Astrocyte of the cerebellum (primary cell): ENCODE measurements around the gene AFAP1.

Experiments
- DNase-seq: peaks from one replicate; pipeline ENCODE4 v3.0.0-alpha.2; 2011; ENCODE audit warnings: low read depth
- H3K4me3 ChIP-seq: 2 replicates; pipeline ENCODE4 v1.5.1; 2011; ENCODE audit warnings: mild to moderate bottlenecking, low read depth, low read length, moderate library complexity
- in situ Hi-C: cut with HindIII; loops from 2 replicates; pipeline ENCODE4 v1.10.0; 2017; ENCODE audit warnings: low sequenced_read_pairs
- TF ChIP-seq, protein P1 (sequence below): IDR thresholded peaks from 2 replicates; pipeline ENCODE4 v1.5.1; 2012; ENCODE audit warnings: low read length, low read depth, moderate library complexity, mild to moderate bottlenecking; ENCODE audit errors: missing control alignments

AFAP1 gene

DNA sequence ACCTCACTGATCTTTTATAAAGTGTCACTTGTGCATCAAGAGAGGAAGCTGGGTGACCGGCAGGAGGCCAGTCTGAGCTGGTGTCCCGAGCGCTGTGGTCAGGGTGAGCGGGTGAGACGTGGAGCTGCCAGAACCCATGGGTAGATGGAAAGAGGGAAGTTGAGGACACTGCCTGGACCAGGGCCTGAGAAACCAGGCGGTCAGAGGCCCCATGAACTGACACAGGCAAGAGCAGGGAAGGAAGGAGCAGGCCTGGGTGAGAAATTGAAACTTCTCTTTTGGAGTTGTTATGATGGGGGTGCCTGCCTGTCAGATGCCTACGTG lies 192.6 kb downstream of the AFAP1 start:
- no peak for DNase-seq
- TF ChIP-seq, protein P1, sequence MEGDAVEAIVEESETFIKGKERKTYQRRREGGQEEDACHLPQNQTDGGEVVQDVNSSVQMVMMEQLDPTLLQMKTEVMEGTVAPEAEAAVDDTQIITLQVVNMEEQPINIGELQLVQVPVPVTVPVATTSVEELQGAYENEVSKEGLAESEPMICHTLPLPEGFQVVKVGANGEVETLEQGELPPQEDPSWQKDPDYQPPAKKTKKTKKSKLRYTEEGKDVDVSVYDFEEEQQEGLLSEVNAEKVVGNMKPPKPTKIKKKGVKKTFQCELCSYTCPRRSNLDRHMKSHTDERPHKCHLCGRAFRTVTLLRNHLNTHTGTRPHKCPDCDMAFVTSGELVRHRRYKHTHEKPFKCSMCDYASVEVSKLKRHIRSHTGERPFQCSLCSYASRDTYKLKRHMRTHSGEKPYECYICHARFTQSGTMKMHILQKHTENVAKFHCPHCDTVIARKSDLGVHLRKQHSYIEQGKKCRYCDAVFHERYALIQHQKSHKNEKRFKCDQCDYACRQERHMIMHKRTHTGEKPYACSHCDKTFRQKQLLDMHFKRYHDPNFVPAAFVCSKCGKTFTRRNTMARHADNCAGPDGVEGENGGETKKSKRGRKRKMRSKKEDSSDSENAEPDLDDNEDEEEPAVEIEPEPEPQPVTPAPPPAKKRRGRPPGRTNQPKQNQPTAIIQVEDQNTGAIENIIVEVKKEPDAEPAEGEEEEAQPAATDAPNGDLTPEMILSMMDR, result no peak
- H3K4me3 ChIP-seq, result no peak overlapping the region
- in situ Hi-C loops, result no loop called here

DNA sequence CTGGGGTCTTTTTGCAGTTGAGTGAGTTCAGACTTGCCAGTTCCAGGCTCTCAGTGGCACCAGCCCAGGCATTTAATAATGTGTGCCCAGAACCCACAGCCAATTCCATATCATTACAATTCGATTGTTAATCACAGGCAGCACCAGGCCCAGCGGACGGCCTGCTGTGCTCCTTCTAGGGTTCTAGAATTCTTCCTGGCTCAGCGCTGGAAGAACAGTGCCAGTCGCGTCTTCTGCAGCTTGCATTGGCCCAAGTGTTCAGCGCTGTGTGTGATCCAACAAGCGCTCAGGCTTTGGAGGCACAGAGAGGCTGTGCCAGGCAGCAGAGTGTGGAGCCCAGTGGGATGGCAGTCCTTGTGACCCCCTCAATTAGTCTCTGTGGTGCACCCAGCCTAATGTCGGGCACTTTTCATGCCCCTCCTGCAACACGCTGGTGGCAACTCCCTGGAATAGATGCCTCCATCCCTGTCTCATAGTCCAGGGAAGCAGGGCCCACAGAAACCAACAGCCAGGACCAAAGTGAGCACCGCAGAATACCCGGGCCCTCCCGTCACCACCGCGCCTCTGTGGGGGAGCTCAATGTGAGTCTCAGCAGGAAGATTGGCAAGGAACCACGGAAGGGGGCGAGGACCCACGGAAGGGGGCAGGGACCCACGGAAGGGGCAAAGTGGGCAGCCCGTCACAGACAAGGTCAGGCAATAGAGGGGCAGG lies 193.2 kb downstream of the AFAP1 start:
- DNase-seq, result no peak
- TF ChIP-seq, protein P1, result no peak
- in situ Hi-C loops, result no loop called here
- H3K4me3 ChIP-seq, result no peak overlapping the region

DNA sequence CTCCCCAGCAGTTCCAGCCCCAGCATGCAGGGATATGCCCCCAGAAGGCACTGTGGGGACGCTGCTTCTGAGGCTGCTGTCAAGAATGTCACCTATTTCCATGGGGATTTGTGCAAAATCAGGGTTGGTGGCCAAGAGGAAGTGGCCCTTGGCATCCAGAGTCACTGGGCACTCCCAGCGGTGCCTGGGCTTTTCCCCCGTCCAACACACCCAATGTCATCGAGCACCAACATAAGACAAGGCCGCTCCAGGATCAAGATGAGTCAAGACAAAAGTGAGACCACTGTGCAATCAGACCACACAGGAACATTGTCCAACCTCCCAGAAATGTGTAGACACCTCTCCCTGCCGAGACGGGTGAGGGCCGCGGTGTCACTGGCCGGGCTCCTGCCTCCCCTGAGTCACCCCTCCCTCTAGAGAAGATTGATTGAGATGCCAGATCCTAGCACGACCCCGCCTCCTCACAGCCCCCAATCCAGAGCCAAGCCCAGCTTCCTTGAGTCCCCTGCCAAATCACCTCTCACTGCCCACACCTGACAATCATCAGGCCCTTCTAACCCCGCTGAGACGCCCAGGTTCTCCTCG lies 194.3 kb downstream of the AFAP1 start:
- in situ Hi-C loops, result no loop called here
- no peak for DNase-seq
- H3K4me3 ChIP-seq, result no peak overlapping the region
- TF ChIP-seq, protein P1, result no peak

DNA sequence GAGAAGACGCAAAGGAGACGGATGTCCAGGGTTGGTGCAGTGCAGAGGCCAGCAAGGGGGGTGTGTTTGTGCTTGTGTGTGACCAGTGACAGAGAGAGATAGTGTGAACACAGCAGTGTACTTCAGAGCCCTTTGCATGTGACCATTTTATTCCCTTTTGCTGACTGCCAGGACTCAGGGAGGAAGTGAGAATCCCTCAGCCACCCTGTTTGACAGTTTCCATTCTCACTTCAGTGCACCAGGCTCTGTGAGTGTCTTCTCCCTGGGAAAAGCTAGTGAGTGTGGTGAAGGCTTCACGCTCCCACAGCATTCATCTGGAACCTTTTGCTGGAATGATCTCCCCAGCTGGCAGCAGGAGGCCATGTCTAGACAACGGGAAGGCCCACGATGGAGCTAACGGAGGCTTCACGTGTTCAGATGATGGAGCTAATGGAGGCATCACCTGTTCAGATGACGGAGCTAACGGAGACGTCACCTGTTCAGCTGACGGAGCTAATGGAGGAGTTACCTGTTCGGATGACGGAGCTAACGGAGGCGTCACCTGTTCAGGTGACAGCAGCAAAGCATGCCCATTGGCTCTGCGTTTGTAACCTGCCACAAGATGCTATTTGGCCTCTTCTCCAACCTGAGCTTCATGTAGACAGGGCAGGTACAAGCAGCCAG lies 195.4 kb downstream of the AFAP1 start:
- H3K4me3 ChIP-seq, result no peak overlapping the region
- in situ Hi-C loops, result no loop called here
- DNase-seq, result no peak
- TF ChIP-seq, protein P1, result no peak

DNA sequence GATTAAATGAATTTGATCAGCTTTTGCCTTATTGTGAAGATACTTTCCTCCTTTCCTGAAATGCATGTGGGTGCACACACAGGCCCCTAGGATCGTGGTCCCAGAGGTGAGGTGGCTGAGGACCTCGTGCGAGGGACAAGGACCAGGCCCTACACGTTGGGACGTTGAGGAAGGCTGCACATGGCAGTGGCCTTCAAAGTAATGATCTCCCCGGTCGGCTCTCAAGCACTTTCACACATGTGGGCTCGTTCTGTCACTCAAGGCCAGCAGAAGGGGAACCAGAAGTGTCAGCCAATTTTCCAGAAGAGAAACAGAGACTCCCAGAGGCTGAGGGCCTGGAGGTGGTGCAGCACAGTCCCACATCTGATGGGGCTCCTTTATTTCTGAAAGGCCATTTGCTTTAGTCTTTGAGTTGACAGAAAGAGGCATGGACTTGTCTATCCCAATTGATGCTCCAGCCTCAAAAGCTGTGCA lies 196.8 kb downstream of the AFAP1 start:
- H3K4me3 ChIP-seq, result no peak overlapping the region
- in situ Hi-C loops, result no loop called here
- no peak for DNase-seq
- TF ChIP-seq, protein P1, result no peak

DNA sequence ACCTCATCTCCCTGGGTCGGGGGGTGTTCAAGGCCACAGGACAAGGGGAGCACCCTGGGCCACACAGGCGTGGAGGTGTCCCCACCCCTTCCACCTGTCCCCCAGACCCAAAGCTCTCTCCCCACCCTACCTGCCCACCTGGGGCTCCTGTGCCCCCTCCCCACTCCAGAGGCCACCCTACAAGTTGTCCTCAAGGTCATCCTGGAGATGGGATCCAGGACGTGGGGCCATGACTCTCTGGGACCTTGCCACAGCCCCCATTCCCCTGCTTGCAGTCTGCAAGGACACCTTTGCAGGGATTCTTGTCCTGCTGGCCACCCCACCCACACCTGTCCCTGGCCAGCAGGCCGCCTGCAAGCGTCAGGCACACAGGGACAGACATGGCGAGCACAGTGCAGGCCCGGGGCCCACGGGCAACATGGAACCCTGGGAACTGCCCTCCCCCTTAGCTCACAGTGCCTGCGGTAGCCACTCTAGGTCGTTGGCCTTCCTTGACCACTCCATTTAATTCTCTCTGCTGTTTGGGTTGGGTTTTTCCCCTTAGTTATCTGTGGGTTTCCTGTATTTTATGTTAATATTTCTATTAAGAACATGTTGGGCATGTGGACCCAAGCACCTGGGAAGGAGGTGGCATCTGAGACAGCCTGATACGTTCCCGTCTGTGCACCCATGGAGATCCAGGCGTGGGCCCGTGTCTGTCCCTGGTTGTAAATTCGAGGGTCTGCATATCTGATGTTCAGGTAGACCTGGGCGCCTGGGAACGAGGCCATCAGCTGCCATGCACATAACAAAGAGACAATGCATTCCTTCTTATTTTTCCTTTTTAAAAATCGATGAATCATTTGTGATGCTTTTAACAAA lies 197.5 kb downstream of the AFAP1 start:
- H3K4me3 ChIP-seq, result no peak overlapping the region
- TF ChIP-seq, protein P1, result no peak
- DNase-seq, result no peak
- in situ Hi-C loops, result no loop called here
